ENCODE results near the gene GSTK1. TPM values are rescaled to one million over a fixed set of nuclear protein-coding genes. Genes with fewer than 3 reads are reported as not detected.

GSTK1 gene
- total and polyA plus RNA-seq, 2 of the 8 experiments (the other 6 are each of a cell fraction or from before 2014, with no cell fraction given): 25.5 to 32.5 TPM

DNA sequence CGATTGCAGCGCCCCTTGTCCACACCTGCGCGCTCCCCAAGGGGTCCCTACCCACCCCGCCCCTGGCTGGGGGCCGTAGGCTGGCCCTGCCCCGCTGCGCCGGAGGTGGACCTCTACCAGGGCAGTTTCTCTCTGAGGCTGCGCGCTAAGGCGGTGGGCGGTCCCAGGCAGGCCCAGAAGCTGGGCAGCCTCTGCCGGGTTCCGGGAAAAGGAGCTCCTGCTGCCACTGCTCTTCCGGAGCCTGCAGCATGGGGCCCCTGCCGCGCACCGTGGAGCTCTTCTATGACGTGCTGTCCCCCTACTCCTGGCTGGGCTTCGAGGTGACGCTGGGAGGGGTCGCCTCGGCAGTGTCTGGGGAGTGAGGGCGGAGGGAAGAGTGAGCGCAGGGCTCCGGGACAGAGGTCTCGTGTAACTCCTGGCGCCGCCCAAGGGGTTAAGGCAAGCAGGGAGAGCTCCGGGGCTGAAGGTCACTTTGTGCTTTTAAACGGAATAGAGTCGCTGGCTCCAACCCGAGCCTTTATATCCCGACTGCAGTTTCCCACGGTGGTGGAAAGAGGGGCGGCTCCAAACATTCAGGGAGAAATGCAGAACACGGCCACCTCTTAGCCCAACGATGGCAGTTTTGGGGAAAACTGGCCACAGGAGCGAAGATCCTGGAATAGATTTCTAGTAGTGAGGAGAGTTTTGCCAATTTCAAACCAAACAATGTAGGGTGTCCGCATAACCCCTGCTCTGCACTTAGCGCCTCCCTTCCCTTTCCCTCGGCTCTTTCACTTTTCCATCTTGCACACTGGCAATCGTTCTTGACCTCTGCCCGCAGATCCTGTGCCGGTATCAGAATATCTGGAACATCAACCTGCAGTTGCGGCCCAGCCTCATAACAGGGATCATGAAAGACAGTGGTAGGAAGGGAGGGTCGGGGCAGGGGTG, at the start of gene GSTK1 (continued):
- TF ChIP-seq CHD7 (IDR thresholded peaks at IDR 0.05; ENCODE audit: insufficient replicate concordance, low read length) (no peak), CHD2 (IDR thresholded peaks at IDR 0.05; ENCODE audit: low read length) (no peak), GTF2F1 (IDR thresholded peaks at IDR 0.05; ENCODE audit: borderline replicate concordance, low read depth, low read length) (no peak), SAP30 (IDR thresholded peaks at IDR 0.05; ENCODE audit: insufficient read depth, insufficient replicate concordance, low read length) (peak; percentile 48), JUND (IDR thresholded peaks at IDR 0.05; ENCODE audit: low read length) (no peak), SIN3A (conservative IDR thresholded peaks at IDR 0.05 in 1 of 2, IDR thresholded peaks at IDR 0.05 in 1 of 2; ENCODE audit: low read depth in 1 of 2, low read length in 2 of 2) (0 out of 4 replicates have a peak, but pooled peaks of 1 of the 2 experiments have one; percentile 37), RFX5 (IDR thresholded peaks at IDR 0.05; ENCODE audit: borderline replicate concordance, low read depth, low read length) (no peak), TEAD4 (IDR thresholded peaks at IDR 0.05; ENCODE audit: low read depth, low read length) (no peak), ZNF274 (IDR thresholded peaks at IDR 0.05; ENCODE audit: borderline replicate concordance, extremely low read depth, low read length) (no peak)
